Tibial nerve (tissue), 4 donors: Measurements from ENCODE around the gene HMX1.

Experiments
- EP300 ChIP-seq, 2 donors: sonication (generic); formaldehyde crosslinking; IDR thresholded peaks; one replicate each; pipeline ENCODE4 v1.6.1; 2017; ENCODE audit warnings: antibody characterized with exemption in 2 of 2, mild to moderate bottlenecking in 1 of 2
- TF ChIP-seq, protein P1 (sequence below), 5 experiments: fragments of 200-600 bp in 3 of 5; fragments of 450-650 bp in 2 of 5; sonication (generic) in 3 of 5; IDR thresholded peaks; one replicate each; pipeline ENCODE4 v1.5.1; 2016 to 2019; ENCODE audit warnings: antibody characterized with exemption in 5 of 5, mild to moderate bottlenecking in 3 of 5, moderate library complexity in 2 of 5

- TF ChIP-seq, protein P1, sequence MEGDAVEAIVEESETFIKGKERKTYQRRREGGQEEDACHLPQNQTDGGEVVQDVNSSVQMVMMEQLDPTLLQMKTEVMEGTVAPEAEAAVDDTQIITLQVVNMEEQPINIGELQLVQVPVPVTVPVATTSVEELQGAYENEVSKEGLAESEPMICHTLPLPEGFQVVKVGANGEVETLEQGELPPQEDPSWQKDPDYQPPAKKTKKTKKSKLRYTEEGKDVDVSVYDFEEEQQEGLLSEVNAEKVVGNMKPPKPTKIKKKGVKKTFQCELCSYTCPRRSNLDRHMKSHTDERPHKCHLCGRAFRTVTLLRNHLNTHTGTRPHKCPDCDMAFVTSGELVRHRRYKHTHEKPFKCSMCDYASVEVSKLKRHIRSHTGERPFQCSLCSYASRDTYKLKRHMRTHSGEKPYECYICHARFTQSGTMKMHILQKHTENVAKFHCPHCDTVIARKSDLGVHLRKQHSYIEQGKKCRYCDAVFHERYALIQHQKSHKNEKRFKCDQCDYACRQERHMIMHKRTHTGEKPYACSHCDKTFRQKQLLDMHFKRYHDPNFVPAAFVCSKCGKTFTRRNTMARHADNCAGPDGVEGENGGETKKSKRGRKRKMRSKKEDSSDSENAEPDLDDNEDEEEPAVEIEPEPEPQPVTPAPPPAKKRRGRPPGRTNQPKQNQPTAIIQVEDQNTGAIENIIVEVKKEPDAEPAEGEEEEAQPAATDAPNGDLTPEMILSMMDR (IDR thresholded peaks at IDR 0.05): no peak
- no peak for TF ChIP-seq EP300 (IDR thresholded peaks at IDR 0.05)
Measured at GRCh38 chr4:8828869-8829268, 42.8 kb downstream of the HMX1 start.
